ENCODE data around the gene ATP6V0C.
A peak's percentile ranks its signal among the peaks of the same experiment; 100 is the strongest.

ATP6V0C gene

GRCh38 chr16:2466667-2467527 is 46.9 kb upstream of the ATP6V0C start:
- H3K27ac ChIP-seq (replicated peaks): no peak overlapping the region
- no peak for TF ChIP-seq GABPA (IDR thresholded peaks at IDR 0.05; ENCODE audit: low read depth)
- TF ChIP-seq CTCF (IDR thresholded peaks at IDR 0.05; ENCODE audit: insufficient read depth, low read length): no peak
- no peak for DNase-seq (ENCODE audit: low read depth in 1 of 2, low spot score in 1 of 2)
- no peak overlapping the region for H3K4me3 ChIP-seq (replicated peaks; ENCODE audit: insufficient read depth, low read length)
- peaks cover 20% of the 10 kb centered on the region for H3K27me3 ChIP-seq (ENCODE audit: insufficient read depth, poor library complexity, severe bottlenecking)

GRCh38 chr16:2467528-2468232 is 46.1 kb upstream of the ATP6V0C start:
- peak overlapping the region; percentile 0; the same call in 1 of the 2 replicates for H3K4me3 ChIP-seq (replicated peaks; ENCODE audit: insufficient read depth, low read length)
- peaks cover 27% of the 10 kb centered on the region for H3K27me3 ChIP-seq (ENCODE audit: insufficient read depth, poor library complexity, severe bottlenecking)
- TF ChIP-seq GABPA (IDR thresholded peaks at IDR 0.05; ENCODE audit: low read depth): no peak
- TF ChIP-seq SPI1 (IDR thresholded peaks at IDR 0.05; ENCODE audit: borderline replicate concordance, low read depth): no peak
- no peak for TF ChIP-seq REST (IDR thresholded peaks at IDR 0.05; ENCODE audit: insufficient replicate concordance, low read depth)
- no peak for TF ChIP-seq POLR2AphosphoS5 (IDR thresholded peaks at IDR 0.05; ENCODE audit: low read depth)
- no peak for TF ChIP-seq CTCF (IDR thresholded peaks at IDR 0.05; ENCODE audit: insufficient read depth, low read length)
- no peak for DNase-seq (ENCODE audit: low read depth in 1 of 2, low spot score in 1 of 2)
- no peak overlapping the region for H3K27ac ChIP-seq (replicated peaks)

- H3K27ac ChIP-seq (replicated peaks): no peak overlapping the region
- TF ChIP-seq CTCF (IDR thresholded peaks at IDR 0.05; ENCODE audit: insufficient read depth, low read length) (no peak), REST (IDR thresholded peaks at IDR 0.05; ENCODE audit: insufficient replicate concordance, low read depth) (no peak), SPI1 (IDR thresholded peaks at IDR 0.05; ENCODE audit: borderline replicate concordance, low read depth) (no peak), POLR2AphosphoS5 (IDR thresholded peaks at IDR 0.05; ENCODE audit: low read depth) (no peak), GABPA (IDR thresholded peaks at IDR 0.05; ENCODE audit: low read depth) (no peak)
- H3K4me3 ChIP-seq (replicated peaks; ENCODE audit: insufficient read depth, low read length): peak overlapping the region; percentile 0; the same call in 1 of the 2 replicates
- no peak for DNase-seq (ENCODE audit: low read depth in 1 of 2, low spot score in 1 of 2)
- peaks cover 27% of the 10 kb centered on the region for H3K27me3 ChIP-seq (ENCODE audit: insufficient read depth, poor library complexity, severe bottlenecking)
These were observed 45.5 kb upstream of the ATP6V0C start for GRCh38 chr16:2468233-2468724.
